Stimulated activated memory B cell treated with anti-CD40 and anti-IgM and Interleukin-4, amounts not matched to agents 10 μg/mL and 1 μg/mL and 100 μg/mL, for 72 hours (primary cell): ENCODE data around the gene PHF21A.

Experiments used
- ATAC-seq: fragments of 150-1000 bp; cut with Tn5 transposase; 2 replicates; pipeline ENCODE4 v1.10.0; 2021
- H3K27ac Mint-ChIP-seq: one replicate; pipeline ENCODE4 v1.8.0; 2022; ENCODE audit warnings: mild to moderate bottlenecking, mixed read lengths
- H3K27me3 Mint-ChIP-seq: one replicate; pipeline ENCODE4 v1.8.0; 2022; ENCODE audit warnings: mixed read lengths
- H3K36me3 Mint-ChIP-seq: one replicate; pipeline ENCODE4 v1.8.0; 2022; ENCODE audit warnings: mixed read lengths
- H3K4me1 Mint-ChIP-seq: one replicate; pipeline ENCODE4 v1.8.0; 2022; ENCODE audit warnings: mixed read lengths
- H3K4me3 Mint-ChIP-seq: one replicate; pipeline ENCODE4 v1.8.0; 2022; ENCODE audit warnings: mild to moderate bottlenecking, moderate library complexity, mixed read lengths
- H3K9me3 Mint-ChIP-seq: one replicate; pipeline ENCODE4 v1.8.0; 2022; ENCODE audit warnings: mixed read lengths

The PHF21A gene

DNA sequence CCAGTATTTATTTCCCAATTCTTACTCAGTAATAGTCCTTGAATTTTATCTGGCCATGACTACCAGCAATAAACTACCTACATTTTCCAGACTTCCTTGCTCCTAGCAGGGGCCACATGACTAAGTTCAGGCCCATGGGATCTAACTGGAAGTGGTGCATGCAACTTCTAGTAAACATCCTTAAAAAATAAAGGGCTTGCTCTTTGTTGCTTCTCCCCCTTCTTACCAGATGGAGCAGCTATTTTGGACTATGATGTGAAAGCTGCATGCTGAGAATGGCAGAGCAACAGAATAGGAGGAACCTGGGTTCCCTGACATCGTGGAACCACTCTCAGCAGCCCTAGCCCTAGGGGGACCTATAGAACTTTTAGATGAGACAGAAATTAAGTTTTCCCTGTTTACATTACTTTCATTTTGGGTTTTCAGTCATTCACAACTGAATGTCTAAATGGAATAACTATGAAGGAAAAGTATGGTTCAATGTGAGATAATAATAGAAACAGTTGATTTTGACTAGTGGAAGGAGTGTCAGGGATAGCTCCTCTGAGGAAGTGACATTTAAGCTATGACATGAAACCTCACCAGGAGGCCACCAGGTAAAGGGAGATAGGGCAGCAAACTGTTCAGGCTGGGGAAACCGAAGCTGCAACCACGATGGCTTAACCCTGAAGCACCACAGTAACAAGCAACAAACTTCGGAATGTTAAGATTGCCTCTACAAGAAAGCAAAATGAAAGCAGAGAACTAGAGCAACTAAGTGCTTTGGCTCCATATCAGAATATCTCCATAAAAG lies 48.9 kb downstream of the PHF21A start:
- Mint-ChIP-seq H3K27me3 (no peaks in the 10 kb centered on the region), H3K9me3 (no peaks in the 10 kb centered on the region), H3K4me1 (peaks cover 6% of the 10 kb centered on the region), H3K27ac (no peak overlapping the region), H3K36me3 (peaks cover 56% of the 10 kb centered on the region), H3K4me3 (no peak overlapping the region)
- no peak for ATAC-seq

DNA sequence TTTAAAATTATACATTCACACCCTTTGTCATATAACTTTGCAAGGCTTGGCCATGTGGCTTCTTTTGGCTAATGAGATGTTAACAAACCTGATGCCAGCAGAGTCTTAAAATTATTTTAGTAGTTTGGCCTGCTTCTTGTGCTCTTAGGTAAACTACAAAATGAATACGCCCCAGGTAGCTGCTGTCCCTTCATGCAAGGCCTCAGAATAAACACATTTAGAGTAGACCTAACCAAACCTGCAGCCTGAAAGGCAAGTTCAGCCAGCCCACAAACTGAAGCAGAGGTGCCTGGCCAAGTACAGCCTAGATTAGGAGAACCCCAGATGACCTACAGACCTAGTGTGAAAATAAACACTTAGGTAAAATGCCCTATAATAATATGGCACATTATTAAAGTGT lies 50.2 kb downstream of the PHF21A start:
- Mint-ChIP-seq H3K27me3 (no peaks in the 10 kb centered on the region), H3K4me1 (peaks cover 6% of the 10 kb centered on the region), H3K4me3 (no peak overlapping the region), H3K9me3 (no peaks in the 10 kb centered on the region), H3K27ac (no peak overlapping the region), H3K36me3 (peaks cover 62% of the 10 kb centered on the region)
- no peak for ATAC-seq

DNA sequence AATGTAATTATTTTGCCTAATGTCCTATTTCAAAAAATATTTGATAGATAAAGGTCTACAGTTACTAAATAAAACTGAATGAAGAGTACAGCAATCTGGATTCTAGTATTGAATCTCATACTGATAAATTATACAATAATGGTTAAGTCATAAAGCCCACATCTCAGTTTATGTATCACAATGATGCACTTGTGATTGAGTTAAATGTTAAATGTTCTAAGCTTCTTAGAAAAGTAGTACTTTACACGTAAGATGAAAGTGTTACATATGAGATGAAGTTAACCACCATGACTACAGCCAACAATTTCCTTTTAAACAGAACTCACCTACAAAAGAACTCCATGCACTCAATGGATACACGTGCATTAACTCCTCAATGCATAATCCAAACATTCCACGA lies 51.7 kb downstream of the PHF21A start:
- peaks cover 60% of the 10 kb centered on the region for H3K36me3 Mint-ChIP-seq
- H3K9me3 Mint-ChIP-seq = no peaks in the 10 kb centered on the region
- no peak overlapping the region for H3K27ac Mint-ChIP-seq
- no peak overlapping the region for H3K4me3 Mint-ChIP-seq
- no peaks in the 10 kb centered on the region for H3K27me3 Mint-ChIP-seq
- H3K4me1 Mint-ChIP-seq = peaks cover 14% of the 10 kb centered on the region
- ATAC-seq = no peak

DNA sequence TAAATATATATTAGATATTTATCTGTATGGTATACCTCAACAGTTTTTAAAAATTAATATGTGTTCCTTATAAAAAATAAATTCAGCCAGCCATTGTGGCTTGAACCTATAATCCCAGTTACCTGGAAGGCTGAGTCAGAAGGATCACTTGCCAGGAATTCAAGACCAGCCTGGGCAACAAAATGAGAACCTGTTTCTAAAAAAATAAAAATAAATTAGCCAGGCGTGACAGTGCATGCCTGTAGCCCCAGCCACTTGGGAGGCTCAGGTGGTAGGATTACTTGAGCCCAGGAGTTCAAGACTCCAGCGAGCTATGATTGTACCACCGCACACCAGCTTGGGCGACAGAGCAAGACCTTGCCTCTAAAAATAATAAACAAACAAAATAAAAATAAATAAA lies 54.9 kb downstream of the PHF21A start:
- peaks cover 8% of the 10 kb centered on the region for H3K4me1 Mint-ChIP-seq
- peaks cover 61% of the 10 kb centered on the region for H3K36me3 Mint-ChIP-seq
- no peak overlapping the region for H3K4me3 Mint-ChIP-seq
- H3K9me3 Mint-ChIP-seq = no peaks in the 10 kb centered on the region
- H3K27me3 Mint-ChIP-seq = no peaks in the 10 kb centered on the region
- no peak overlapping the region for H3K27ac Mint-ChIP-seq
- no peak for ATAC-seq

DNA sequence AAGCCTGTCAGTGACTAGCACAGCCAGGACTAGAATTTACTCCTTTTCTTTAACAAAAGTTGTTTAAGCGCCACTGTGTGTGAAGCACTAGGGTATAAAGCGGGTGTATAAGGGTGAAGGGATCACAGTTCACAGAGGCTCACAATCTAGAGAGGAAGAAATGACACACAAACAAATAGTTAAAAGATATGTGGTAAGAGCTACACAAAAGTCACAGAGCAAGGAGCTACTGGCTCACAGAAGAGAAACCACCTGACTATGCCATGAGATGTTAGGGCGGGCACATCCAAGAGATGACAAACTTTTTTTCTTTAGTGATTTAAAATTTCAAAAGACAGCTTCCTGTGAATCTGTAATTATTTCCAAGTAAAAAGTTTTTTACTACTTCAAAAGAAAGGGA lies 55.6 kb downstream of the PHF21A start:
- Mint-ChIP-seq H3K36me3 (peaks cover 63% of the 10 kb centered on the region), H3K9me3 (no peaks in the 10 kb centered on the region), H3K4me1 (peaks cover 8% of the 10 kb centered on the region), H3K27me3 (no peaks in the 10 kb centered on the region), H3K4me3 (no peak overlapping the region), H3K27ac (no peak overlapping the region)
- ATAC-seq = no peak

DNA sequence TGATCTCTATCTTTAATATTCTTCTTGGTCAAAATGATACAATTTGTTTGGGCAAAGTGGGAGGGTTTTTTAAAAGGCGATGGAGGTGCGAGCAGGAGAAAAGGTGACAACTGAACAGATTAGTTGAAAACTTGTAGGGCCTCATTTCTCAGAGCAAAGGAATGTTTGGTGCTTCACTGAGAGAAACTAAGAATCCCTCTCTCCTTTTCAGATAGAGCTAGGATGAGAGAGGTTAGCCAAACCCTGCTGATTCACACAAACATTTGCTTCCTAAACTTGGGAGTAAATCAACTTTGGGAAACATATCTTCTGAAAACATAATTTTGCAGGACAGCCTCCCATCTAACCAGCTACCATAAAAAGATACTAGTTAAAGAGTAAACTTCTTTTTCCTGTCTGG lies 57.0 kb downstream of the PHF21A start:
- Mint-ChIP-seq H3K4me1 (peaks cover 8% of the 10 kb centered on the region), H3K27me3 (no peaks in the 10 kb centered on the region), H3K36me3 (peaks cover 64% of the 10 kb centered on the region)

DNA sequence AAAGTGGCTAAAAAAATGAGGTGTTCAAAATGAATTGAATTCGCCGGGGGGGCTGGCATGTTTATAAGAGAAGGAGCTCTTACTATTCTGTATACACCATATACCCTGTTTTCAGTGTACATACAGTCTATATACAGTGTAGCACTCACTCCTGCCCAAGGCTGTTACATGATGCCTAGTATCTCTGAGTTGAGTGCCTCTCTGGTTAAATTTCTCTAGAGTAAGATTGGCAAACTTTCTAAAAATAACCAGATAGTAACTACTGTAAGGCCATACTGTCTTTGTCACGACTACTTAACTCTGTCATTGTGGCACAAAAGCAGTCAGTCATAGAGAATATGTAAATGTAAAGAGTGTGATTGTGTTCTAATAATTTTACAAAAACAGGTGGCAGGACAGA lies 58.1 kb downstream of the PHF21A start:
- peaks cover 13% of the 10 kb centered on the region for H3K4me1 Mint-ChIP-seq
- H3K27me3 Mint-ChIP-seq = no peaks in the 10 kb centered on the region
- H3K36me3 Mint-ChIP-seq = peaks cover 59% of the 10 kb centered on the region
- no peak overlapping the region for H3K4me3 Mint-ChIP-seq
- no peak for ATAC-seq
- H3K27ac Mint-ChIP-seq = no peak overlapping the region
- H3K9me3 Mint-ChIP-seq = no peaks in the 10 kb centered on the region

More for the DNA sequence above, 57.0 kb downstream of the PHF21A start:
- no peaks in the 10 kb centered on the region for H3K9me3 Mint-ChIP-seq
- no peak overlapping the region for H3K27ac Mint-ChIP-seq
- H3K4me3 Mint-ChIP-seq = no peak overlapping the region
- no peak for ATAC-seq

DNA sequence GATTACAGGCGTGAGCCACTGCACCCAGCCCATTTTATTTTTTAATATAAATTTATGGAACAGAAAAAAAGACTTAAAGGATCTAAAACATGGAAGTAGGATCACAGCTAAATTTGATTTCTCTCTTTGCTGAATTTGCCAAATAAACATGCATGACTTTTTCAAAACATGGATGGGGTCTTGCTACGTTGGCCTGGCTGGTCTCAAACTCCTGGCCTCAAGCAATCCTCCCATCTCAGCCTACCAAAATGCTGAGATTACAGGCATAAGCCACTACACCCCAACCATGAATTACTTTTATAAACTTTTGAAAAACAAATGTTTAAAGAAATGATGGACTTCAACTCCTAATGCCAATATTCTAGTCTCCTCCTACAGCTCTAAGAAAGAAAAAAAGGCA lies 61.2 kb downstream of the PHF21A start:
- no peak for ATAC-seq
- H3K4me1 Mint-ChIP-seq = peaks cover 22% of the 10 kb centered on the region
- H3K4me3 Mint-ChIP-seq = no peak overlapping the region
- H3K27ac Mint-ChIP-seq = no peak overlapping the region
- H3K9me3 Mint-ChIP-seq = no peaks in the 10 kb centered on the region
- no peaks in the 10 kb centered on the region for H3K27me3 Mint-ChIP-seq
- peaks cover 41% of the 10 kb centered on the region for H3K36me3 Mint-ChIP-seq

DNA sequence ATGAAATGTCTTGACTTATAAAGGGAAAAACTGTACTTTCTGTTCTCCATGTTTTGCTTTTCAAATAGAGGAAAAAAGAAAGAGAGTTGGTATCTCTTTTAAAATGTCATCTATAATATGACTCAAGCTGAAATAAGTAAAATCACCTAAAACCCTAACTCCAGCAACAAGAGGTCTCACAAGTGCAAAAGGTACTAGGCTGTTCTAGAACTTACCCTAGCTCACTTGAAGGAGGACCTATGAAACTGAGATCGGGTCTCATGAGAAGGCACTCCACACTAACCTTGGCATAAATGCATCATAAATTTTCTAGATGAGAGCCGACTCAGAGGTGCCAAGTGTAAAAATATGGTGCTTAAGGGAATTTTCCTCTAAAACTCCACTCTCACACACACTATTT lies 63.8 kb downstream of the PHF21A start:
- peak overlapping the region; percentile 27 for H3K27ac Mint-ChIP-seq
- H3K4me3 Mint-ChIP-seq = no peak overlapping the region
- no peak for ATAC-seq
- no peaks in the 10 kb centered on the region for H3K27me3 Mint-ChIP-seq
- no peaks in the 10 kb centered on the region for H3K9me3 Mint-ChIP-seq
- H3K36me3 Mint-ChIP-seq = peaks cover 37% of the 10 kb centered on the region
- H3K4me1 Mint-ChIP-seq = peaks cover 22% of the 10 kb centered on the region

DNA sequence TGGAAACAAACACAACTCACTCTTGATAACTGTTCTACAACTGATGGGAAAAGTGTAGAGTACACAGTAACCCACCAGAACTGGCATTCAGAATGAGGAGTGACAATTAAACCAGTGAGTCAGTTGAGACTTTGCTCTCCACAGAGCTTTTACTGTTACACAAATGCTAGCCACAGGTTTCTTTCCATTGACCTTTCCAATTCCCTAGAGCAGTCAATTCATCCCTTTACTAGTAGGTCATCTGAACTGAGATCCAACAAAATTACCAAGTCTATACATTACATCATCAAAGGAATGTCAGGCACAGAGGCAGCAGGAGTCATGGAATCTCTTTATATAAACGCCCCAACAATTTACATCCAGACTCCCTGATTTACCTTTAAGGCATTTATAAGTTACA lies 65.9 kb downstream of the PHF21A start:
- peaks cover 27% of the 10 kb centered on the region for H3K4me1 Mint-ChIP-seq
- no peak overlapping the region for H3K4me3 Mint-ChIP-seq
- peaks cover 24% of the 10 kb centered on the region for H3K36me3 Mint-ChIP-seq
- no peaks in the 10 kb centered on the region for H3K9me3 Mint-ChIP-seq
- H3K27ac Mint-ChIP-seq = no peak overlapping the region
- H3K27me3 Mint-ChIP-seq = no peaks in the 10 kb centered on the region
- ATAC-seq = no peak

DNA sequence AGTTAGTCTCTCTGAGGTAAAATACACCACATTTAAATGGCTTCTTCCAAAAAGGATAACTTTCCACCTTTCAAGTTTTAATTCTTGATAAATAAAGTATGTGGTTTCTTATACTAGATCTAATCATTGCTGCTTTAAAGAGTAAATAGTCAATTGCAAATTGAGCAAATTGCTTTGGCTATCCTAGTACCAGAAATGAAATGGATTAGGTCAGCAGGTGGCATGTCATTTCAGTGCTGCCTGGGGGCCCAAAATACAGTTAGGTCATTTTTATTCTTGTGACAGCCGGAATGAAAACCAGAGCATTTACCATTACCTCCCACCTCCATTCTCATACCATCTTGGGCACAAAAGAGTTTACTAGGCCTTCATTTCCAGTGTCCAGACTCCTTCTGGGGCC lies 70.2 kb downstream of the PHF21A start:
- ATAC-seq = no peak
- Mint-ChIP-seq H3K36me3 (peaks cover 40% of the 10 kb centered on the region), H3K9me3 (no peaks in the 10 kb centered on the region), H3K4me1 (peaks cover 21% of the 10 kb centered on the region), H3K27ac (no peak overlapping the region), H3K4me3 (no peak overlapping the region), H3K27me3 (no peaks in the 10 kb centered on the region)

DNA sequence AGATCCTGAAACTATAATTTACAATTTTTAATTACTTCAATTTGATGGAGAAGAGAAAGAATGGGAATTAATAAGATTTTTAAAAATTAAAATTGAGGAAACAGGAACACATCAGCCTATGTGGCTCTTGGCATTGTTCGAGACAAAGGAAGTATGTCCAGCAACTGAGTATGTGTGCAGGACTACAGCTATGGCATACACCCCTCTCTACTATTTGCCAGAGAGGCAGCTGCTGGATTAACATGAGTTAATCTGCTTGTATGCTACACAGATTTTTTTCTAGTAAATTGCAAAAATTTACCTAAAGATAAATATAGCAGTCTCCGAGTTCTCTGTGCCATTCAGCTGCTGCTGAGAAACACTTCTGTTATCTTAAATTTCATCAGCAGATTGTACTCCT lies 70.6 kb downstream of the PHF21A start:
- no peak for ATAC-seq
- Mint-ChIP-seq H3K27ac (no peak overlapping the region), H3K27me3 (no peaks in the 10 kb centered on the region), H3K36me3 (peaks cover 38% of the 10 kb centered on the region), H3K9me3 (no peaks in the 10 kb centered on the region), H3K4me1 (peaks cover 21% of the 10 kb centered on the region), H3K4me3 (no peak overlapping the region)

DNA sequence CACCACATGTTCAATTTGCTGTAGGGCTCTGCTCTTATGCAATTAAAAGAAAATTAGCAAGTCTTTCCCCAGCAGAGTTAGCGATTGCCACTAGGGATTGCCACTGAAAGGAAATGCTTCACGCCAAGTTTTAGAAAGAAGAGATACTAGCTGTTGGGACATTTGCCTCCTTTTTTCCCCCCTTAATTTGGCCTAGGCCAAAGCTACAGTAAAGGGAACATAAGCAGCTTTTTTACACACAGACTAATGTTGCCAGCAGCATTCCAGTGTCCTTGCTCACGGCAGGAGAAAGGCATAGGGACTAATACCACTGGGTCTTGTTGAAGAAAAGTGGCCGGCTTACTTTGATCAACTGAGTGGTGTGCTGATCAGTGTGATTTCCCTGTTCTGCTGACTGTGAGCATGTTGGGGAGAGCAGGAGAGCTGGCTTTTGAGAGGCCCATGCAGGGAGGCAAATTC lies 71.2 kb downstream of the PHF21A start:
- peaks cover 34% of the 10 kb centered on the region for H3K36me3 Mint-ChIP-seq
- peaks cover 16% of the 10 kb centered on the region for H3K4me1 Mint-ChIP-seq
- ATAC-seq = no peak
- H3K27me3 Mint-ChIP-seq = no peaks in the 10 kb centered on the region
- H3K27ac Mint-ChIP-seq = no peak overlapping the region
- H3K4me3 Mint-ChIP-seq = no peak overlapping the region
- H3K9me3 Mint-ChIP-seq = no peaks in the 10 kb centered on the region

DNA sequence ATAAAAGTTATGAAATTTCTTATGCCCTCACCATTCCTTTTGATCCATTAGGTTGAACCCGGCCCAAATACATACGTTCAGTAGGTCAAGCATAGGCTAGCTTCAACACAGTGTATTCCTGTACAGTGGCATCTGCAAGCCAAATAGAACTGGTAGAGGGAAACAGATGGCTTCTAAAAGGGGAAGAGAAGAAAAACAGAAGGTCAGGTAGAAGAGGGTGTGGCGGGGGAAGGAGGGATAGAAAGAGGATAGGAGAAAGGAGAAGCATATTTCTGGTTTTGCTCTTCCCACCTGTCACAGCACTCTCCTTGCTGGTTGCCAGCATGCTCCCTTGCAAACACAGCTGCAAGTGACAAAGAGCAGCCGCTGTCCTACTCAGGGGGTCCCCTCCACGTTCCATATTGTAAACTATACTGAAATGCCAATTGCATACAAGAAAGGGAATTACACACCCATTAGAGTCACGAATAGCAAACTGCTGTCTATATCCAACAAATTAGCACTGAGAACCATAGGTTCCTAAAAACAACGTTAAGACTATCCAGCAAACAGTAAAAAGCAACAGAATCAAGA lies 71.8 kb downstream of the PHF21A start:
- Mint-ChIP-seq H3K27me3 (no peaks in the 10 kb centered on the region), H3K4me1 (peaks cover 16% of the 10 kb centered on the region), H3K36me3 (peaks cover 34% of the 10 kb centered on the region), H3K4me3 (no peak overlapping the region), H3K27ac (no peak overlapping the region), H3K9me3 (no peaks in the 10 kb centered on the region)
- ATAC-seq = no peak

DNA sequence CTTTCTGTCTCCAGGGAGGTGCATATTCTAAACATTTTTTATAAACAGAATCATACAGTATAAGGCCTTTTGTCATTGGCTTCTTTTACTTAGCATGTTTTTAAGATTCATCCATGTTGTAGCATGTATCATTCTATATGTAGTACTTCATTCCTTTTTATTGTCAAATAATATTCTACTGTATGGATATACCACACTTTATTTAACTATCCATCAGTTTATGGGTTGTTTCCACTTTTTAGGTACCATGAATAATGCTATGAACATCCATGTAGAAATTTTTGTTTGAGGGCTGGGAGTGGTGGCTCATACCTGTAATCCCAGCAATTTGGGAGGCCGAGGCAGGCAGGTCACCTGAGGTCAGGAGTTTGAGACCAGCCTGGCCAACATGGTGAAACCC lies 73.1 kb downstream of the PHF21A start:
- H3K27ac Mint-ChIP-seq = no peak overlapping the region
- H3K4me1 Mint-ChIP-seq = peaks cover 16% of the 10 kb centered on the region
- no peaks in the 10 kb centered on the region for H3K27me3 Mint-ChIP-seq
- ATAC-seq = no peak
- peaks cover 29% of the 10 kb centered on the region for H3K36me3 Mint-ChIP-seq
- no peak overlapping the region for H3K4me3 Mint-ChIP-seq
- H3K9me3 Mint-ChIP-seq = no peaks in the 10 kb centered on the region

DNA sequence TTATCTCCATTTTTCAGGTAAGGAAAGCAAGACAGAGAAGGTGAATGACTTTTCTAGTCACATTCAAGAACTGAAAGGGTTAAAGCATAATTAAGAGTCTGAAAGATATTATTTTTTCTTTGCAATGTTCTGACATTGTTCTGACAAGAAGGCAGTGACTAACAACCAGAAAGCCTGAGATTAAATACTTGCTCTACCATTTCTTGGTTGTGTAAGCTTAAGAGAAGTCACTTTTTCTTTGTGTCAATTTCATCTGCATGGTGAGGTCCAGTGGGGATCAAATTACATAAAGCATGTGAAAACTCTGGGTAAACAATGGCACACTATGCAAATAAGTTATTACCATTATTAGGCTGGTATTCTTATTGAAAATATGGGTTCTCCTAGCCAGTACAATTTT lies 73.7 kb downstream of the PHF21A start:
- H3K9me3 Mint-ChIP-seq = no peaks in the 10 kb centered on the region
- H3K36me3 Mint-ChIP-seq = peaks cover 35% of the 10 kb centered on the region
- H3K4me1 Mint-ChIP-seq = peaks cover 16% of the 10 kb centered on the region
- no peak overlapping the region for H3K4me3 Mint-ChIP-seq
- no peak overlapping the region for H3K27ac Mint-ChIP-seq
- H3K27me3 Mint-ChIP-seq = no peaks in the 10 kb centered on the region
- ATAC-seq = no peak
